HL-60 (cell line): ENCODE results near the gene P2RX6. TPM values are rescaled to one million over a fixed set of nuclear protein-coding genes. Genes with fewer than 3 reads are reported as not detected.

Source experiments
- DNase-seq, 2 experiments: peaks; one replicate each; pipeline ENCODE4 v3.0.0-alpha.2; 2010 to 2020; ENCODE audit warnings: low read depth in 1 of 2, low spot score in 1 of 2
- H3K27ac ChIP-seq: fragments of 250-450 bp; sonication (Bioruptor Pico); replicated peaks from 2 replicates; pipeline ENCODE4 v1.5.1; 2020; ENCODE audit warnings: mild to moderate bottlenecking, moderate library complexity
- H3K27me3 ChIP-seq: fragments of 250-450 bp; sonication (Bioruptor Pico); 2 replicates; pipeline ENCODE4 v1.5.1; 2021; ENCODE audit warnings: mild to moderate bottlenecking, moderate library complexity; ENCODE audit not compliant: insufficient read depth, poor library complexity, severe bottlenecking
- H3K4me3 ChIP-seq: replicated peaks from 2 replicates; pipeline ENCODE4 v1.5.1; 2011; ENCODE audit warnings: mild to moderate bottlenecking, control low read depth, low read length; ENCODE audit not compliant: insufficient read depth
- GABPA ChIP-seq: IDR thresholded peaks from 2 replicates; pipeline ENCODE4 v1.6.1; 2012; ENCODE audit warnings: low read depth
- POLR2AphosphoS5 ChIP-seq: IDR thresholded peaks from 2 replicates; pipeline ENCODE4 v1.6.1; 2012; ENCODE audit warnings: low read depth
- SPI1 ChIP-seq: IDR thresholded peaks from 2 replicates; pipeline ENCODE4 v1.6.1; 2012; ENCODE audit warnings: low read depth, mild to moderate bottlenecking, borderline replicate concordance
- microRNA-seq: library from miRNA; unstranded; fragments of <30 nt; microRNA quantifications from one replicate; pipeline ENCODE4, GENCODE V29; 2018
- TF ChIP-seq, protein P1 (sequence below): IDR thresholded peaks from one replicate; pipeline ENCODE4 v1.5.1; 2011; ENCODE audit warnings: low read length, control low read depth, inconsistent platforms; ENCODE audit not compliant: insufficient read depth
- TF ChIP-seq, protein P2 (sequence below): IDR thresholded peaks from 2 replicates; pipeline ENCODE4 v1.6.1; 2012; ENCODE audit warnings: low read depth; ENCODE audit not compliant: insufficient replicate concordance

Gene P2RX6

DNA sequence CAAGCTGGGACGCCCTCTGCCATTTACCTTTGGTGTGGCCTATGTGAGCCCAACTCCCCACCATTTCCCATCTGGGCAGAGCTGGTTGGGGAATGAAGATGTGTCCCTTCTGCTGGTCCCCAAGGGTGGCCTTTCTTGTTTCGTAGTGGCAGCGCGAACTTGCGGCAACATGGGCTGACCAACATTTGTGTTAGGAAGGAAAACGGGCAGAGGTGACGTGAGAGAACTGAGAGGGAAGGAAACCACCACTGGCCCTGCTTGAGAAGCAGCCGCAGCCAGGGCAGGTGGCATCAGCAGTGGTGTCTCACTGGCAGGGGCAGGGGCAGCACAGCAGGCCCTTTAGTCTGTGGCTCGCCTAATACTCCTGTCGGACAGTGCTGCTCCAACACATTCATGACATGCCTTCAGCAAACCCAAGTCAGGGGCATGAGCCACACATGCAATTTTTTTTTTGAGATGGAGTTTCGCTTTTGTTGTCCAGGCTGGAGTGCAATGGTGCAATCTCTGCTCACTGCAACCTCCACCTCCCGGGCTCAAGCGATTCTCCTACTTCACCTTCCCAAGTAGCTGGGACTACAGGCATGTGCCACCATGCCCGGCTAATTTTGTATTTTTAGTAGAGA is 60.7 kb downstream of the P2RX6 start:
- no peak for DNase-seq
- TF ChIP-seq, protein P1, sequence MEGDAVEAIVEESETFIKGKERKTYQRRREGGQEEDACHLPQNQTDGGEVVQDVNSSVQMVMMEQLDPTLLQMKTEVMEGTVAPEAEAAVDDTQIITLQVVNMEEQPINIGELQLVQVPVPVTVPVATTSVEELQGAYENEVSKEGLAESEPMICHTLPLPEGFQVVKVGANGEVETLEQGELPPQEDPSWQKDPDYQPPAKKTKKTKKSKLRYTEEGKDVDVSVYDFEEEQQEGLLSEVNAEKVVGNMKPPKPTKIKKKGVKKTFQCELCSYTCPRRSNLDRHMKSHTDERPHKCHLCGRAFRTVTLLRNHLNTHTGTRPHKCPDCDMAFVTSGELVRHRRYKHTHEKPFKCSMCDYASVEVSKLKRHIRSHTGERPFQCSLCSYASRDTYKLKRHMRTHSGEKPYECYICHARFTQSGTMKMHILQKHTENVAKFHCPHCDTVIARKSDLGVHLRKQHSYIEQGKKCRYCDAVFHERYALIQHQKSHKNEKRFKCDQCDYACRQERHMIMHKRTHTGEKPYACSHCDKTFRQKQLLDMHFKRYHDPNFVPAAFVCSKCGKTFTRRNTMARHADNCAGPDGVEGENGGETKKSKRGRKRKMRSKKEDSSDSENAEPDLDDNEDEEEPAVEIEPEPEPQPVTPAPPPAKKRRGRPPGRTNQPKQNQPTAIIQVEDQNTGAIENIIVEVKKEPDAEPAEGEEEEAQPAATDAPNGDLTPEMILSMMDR: no peak
- no peak for TF ChIP-seq SPI1
- TF ChIP-seq, protein P2, sequence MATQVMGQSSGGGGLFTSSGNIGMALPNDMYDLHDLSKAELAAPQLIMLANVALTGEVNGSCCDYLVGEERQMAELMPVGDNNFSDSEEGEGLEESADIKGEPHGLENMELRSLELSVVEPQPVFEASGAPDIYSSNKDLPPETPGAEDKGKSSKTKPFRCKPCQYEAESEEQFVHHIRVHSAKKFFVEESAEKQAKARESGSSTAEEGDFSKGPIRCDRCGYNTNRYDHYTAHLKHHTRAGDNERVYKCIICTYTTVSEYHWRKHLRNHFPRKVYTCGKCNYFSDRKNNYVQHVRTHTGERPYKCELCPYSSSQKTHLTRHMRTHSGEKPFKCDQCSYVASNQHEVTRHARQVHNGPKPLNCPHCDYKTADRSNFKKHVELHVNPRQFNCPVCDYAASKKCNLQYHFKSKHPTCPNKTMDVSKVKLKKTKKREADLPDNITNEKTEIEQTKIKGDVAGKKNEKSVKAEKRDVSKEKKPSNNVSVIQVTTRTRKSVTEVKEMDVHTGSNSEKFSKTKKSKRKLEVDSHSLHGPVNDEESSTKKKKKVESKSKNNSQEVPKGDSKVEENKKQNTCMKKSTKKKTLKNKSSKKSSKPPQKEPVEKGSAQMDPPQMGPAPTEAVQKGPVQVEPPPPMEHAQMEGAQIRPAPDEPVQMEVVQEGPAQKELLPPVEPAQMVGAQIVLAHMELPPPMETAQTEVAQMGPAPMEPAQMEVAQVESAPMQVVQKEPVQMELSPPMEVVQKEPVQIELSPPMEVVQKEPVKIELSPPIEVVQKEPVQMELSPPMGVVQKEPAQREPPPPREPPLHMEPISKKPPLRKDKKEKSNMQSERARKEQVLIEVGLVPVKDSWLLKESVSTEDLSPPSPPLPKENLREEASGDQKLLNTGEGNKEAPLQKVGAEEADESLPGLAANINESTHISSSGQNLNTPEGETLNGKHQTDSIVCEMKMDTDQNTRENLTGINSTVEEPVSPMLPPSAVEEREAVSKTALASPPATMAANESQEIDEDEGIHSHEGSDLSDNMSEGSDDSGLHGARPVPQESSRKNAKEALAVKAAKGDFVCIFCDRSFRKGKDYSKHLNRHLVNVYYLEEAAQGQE: no peak
- TF ChIP-seq POLR2AphosphoS5: no peak
- no peak for TF ChIP-seq GABPA
- Histone ChIP-seq H3K27ac (no peak overlapping the region), H3K4me3 (no peak overlapping the region), H3K27me3 (no peaks in the 10 kb centered on the region)

DNA sequence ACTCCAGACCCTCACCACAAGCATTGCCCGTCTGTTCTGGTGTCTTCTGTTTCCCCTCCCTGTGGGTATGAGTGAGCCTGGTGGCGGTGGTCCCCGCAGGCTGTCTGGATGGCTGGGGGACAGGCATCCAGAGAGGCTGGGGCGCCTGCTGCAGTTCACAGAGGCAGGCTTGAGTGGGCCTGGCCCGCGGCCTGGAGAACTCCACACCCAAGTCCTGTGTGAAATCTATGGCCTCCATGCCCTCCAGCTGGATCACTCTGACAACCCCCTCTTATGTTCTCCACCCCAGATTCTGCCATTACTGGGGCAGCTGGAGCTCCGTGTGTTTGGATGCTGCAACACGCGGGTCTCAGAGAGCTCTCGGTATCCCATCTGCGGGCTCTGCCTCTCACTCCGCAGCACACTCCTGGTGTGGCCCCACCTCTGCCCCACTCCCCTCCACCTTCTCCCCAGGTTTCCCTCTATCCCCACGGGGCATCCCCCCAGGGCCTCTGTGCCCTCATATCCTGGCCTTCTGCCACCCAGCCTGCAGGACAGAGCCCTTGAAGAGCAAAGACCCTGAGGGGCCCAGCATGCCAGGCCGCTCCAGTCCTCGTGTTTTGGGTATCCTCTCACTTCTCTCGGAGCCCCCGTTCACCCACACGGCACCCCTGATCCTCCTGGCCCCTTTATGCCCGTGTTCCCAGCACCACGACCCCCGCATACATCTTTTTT is 62.1 kb downstream of the P2RX6 start:
- TF ChIP-seq, protein P1: no peak
- TF ChIP-seq POLR2AphosphoS5 (no peak), SPI1 (no peak), GABPA (no peak)
- TF ChIP-seq, protein P2: no peak
- Histone ChIP-seq H3K4me3 (no peak overlapping the region), H3K27ac (no peak overlapping the region), H3K27me3 (no peaks in the 10 kb centered on the region)
- no peak for DNase-seq

Small RNA genes lying within 50 kb of the gene (microRNA-seq; reads per million reads assigned to microRNA genes)
- gene MIR649: not detected
